ENCODE measurements around the gene MKLN1. TPM values are rescaled to one million over a fixed set of nuclear protein-coding genes. Genes with fewer than 3 reads are reported as not detected.

The MKLN1 gene
- total RNA-seq, 4 donors from 2014 or later, result 39.4 to 74.4 (median 53.2) TPM

DNA sequence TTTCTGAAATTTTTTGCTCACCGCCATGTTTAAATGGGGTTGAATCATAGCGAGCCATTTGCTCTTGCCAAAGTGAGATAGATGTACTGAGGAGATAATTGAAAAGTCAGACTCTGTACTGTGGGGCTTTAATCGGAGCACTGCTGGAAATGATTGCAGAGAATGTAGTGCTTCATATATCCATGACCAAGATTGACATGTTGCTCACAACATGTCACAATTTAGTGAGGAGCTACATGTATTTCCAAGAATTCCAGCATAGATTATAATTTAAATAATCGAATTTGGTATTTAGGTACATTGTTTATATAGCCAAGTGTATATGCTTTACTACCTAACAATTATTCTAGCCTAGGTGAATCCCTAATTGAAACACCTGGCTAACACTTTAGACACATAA is 162.2 kb downstream of the MKLN1 start:
- H3K9me3 ChIP-seq, result no peaks in the 10 kb centered on the region
- H3K36me3 ChIP-seq, result peaks cover 0 to 9% (median 0%) of the 10 kb centered on the region in 3 donors
- H3K27ac ChIP-seq, result no peak overlapping the region
- H3K4me1 ChIP-seq, result no peaks in the 10 kb centered on the region
- H3K27me3 ChIP-seq, result no peaks in the 10 kb centered on the region
- no peak for DNase-seq
- H3K4me3 ChIP-seq, result no peak overlapping the region
- no peak for TF ChIP-seq POLR2A (IDR thresholded peaks at IDR 0.05)

DNA sequence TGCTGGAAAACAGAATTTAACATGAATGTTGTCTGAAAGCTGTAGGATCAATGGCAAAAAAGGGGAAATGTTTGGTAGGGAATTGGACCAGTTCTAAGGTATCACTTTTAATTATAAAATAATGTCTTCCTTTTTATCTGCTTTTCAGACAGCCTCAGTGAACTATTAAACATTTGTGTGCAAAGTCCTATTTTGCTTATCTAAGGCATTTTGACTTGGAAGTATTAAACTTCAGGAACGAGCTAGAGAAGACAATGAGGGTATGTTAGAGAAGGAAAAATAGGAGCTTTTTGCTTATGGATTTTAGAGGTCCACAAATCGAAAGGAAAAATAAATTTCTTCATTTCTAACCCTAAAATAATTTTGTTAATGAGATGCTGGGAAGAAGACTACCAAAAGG is 165.4 kb downstream of the MKLN1 start:
- H3K27me3 ChIP-seq, result no peaks in the 10 kb centered on the region
- H3K4me3 ChIP-seq, result no peak overlapping the region
- peaks cover 0 to 20% (median 4%) of the 10 kb centered on the region in 3 donors for H3K36me3 ChIP-seq
- DNase-seq, result no peak
- no peak overlapping the region for H3K27ac ChIP-seq
- H3K4me1 ChIP-seq, result no peaks in the 10 kb centered on the region
- no peaks in the 10 kb centered on the region for H3K9me3 ChIP-seq
- no peak for TF ChIP-seq POLR2A (IDR thresholded peaks at IDR 0.05)

DNA sequence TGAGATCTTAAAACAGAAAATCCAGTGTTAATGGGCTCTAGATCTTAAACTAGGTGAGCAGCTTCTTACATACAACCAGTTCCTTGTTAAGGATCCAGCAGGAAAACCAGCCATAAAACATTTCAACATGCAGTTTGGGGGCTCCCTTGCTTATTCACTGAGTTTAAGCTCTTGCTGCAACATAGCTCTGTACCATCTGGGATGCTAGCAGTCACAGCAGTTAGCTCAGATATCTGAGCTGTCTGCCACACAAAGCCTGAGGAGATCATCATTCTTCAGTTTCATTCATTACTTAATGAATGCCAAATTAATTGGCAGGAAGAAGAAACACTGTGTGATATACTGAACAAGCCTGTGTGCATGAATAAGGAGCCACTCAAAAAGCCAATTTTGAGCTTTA is 165.9 kb downstream of the MKLN1 start:
- Histone ChIP-seq H3K4me3 (no peak overlapping the region), H3K4me1 (no peaks in the 10 kb centered on the region), H3K9me3 (no peaks in the 10 kb centered on the region), H3K27me3 (no peaks in the 10 kb centered on the region), H3K27ac (no peak overlapping the region), H3K36me3 (peaks cover 0 to 23% (median 4%) of the 10 kb centered on the region in 3 donors)
- no peak for DNase-seq
- TF ChIP-seq, protein P1, sequence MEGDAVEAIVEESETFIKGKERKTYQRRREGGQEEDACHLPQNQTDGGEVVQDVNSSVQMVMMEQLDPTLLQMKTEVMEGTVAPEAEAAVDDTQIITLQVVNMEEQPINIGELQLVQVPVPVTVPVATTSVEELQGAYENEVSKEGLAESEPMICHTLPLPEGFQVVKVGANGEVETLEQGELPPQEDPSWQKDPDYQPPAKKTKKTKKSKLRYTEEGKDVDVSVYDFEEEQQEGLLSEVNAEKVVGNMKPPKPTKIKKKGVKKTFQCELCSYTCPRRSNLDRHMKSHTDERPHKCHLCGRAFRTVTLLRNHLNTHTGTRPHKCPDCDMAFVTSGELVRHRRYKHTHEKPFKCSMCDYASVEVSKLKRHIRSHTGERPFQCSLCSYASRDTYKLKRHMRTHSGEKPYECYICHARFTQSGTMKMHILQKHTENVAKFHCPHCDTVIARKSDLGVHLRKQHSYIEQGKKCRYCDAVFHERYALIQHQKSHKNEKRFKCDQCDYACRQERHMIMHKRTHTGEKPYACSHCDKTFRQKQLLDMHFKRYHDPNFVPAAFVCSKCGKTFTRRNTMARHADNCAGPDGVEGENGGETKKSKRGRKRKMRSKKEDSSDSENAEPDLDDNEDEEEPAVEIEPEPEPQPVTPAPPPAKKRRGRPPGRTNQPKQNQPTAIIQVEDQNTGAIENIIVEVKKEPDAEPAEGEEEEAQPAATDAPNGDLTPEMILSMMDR (IDR thresholded peaks at IDR 0.05), result no peak
- no peak for TF ChIP-seq POLR2A (IDR thresholded peaks at IDR 0.05)

DNA sequence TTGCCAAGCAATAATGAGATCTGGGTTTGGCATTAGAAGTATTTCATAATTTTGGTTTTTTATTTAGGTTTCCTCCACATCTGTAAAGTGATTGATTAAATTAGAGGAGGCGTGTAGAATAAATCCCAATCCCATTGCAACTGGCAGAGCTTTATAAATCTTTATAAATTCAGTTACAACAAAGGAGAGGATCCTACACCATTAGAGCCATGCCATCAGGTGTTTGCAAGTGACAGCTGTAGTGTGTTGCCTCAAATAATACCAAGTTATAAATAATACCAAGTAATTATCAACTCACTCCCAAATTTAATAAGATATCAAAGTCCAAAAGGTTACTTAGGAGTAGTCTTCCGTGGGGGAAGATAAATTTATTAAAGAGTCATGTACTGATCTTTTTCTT is 166.5 kb downstream of the MKLN1 start:
- no peaks in the 10 kb centered on the region for H3K27me3 ChIP-seq
- H3K27ac ChIP-seq, result no peak overlapping the region
- no peak for DNase-seq
- H3K36me3 ChIP-seq, result peaks cover 0 to 25% (median 4%) of the 10 kb centered on the region in 3 donors
- H3K4me3 ChIP-seq, result no peak overlapping the region
- no peaks in the 10 kb centered on the region for H3K4me1 ChIP-seq
- H3K9me3 ChIP-seq, result no peaks in the 10 kb centered on the region
- TF ChIP-seq, protein P1 (IDR thresholded peaks at IDR 0.05), result no peak
- no peak for TF ChIP-seq POLR2A (IDR thresholded peaks at IDR 0.05)

DNA sequence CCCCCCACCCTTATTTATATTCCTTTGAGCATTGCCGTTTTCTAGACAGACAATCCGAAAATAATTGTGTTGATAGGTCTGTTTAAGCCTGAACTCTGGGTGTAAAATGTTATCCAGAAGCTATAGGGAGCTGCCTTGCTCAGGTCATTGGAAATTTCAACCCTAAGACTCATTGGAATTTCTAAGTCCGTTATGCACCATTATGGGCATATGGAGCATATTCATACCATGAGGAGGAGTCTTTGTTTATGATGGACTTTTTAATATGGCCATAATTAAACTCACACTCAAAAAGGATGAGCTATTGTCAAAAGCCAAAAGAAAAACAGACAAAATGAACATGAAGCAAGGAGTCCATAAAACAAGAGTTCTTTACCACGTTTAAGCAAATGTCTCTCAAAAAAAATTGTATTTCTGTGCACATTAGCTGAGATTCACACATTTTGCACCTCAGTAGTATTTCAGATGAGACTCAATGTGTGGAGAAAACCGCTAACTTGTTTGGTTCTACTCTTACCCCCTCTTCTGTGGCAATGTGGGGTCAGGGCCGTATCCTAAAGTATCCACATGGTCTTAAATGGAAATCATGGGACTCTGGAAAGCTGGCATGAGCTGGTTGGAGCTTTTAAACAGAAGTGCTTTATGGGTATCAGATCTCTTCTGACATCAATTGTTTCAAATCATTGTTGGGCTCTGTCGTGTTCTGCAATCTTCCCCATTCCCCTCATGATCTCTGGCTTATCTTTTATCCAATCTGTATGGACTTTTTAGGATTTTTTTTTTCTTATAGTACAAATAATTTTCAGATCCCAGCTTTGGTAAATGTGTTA is 168.2 kb downstream of the MKLN1 start:
- no peak for DNase-seq
- no peak overlapping the region for H3K4me3 ChIP-seq
- H3K9me3 ChIP-seq, result no peaks in the 10 kb centered on the region
- no peak for TF ChIP-seq POLR2A (IDR thresholded peaks at IDR 0.05)
- TF ChIP-seq, protein P1 (IDR thresholded peaks at IDR 0.05), result no peak
- no peaks in the 10 kb centered on the region for H3K4me1 ChIP-seq
- no peak overlapping the region for H3K27ac ChIP-seq
- H3K27me3 ChIP-seq, result no peaks in the 10 kb centered on the region
- H3K36me3 ChIP-seq, result peaks cover 0 to 25% (median 4%) of the 10 kb centered on the region in 3 donors

DNA sequence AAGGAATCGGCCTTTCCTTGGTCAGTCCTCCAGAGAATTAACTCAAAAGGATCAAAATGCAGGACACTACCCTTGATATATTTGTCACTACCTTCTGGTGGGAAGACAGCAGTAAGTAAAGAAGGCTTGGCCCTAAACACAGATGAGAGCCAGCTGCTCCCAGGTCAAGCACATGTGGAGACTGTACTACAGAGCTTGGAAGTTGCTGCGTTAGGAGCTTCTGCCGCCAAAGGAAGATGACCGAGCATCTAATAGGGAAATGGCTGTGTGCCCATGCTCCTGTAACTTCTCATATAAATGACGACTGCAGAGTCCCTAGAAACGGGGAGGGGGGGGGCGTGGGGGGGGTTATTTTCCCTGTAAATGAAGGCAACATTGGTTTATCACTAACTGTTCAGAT is 169.8 kb downstream of the MKLN1 start:
- TF ChIP-seq, protein P1 (IDR thresholded peaks at IDR 0.05), result no peak
- no peak for TF ChIP-seq POLR2A (IDR thresholded peaks at IDR 0.05)
- no peak for DNase-seq
- H3K27ac ChIP-seq, result no peak overlapping the region
- H3K9me3 ChIP-seq, result no peaks in the 10 kb centered on the region
- no peaks in the 10 kb centered on the region for H3K27me3 ChIP-seq
- H3K4me1 ChIP-seq, result peaks cover 0 to under 1% (median 0%) of the 10 kb centered on the region in 4 donors
- peaks cover 0 to 25% (median 4%) of the 10 kb centered on the region in 3 donors for H3K36me3 ChIP-seq
- no peak overlapping the region for H3K4me3 ChIP-seq

All from Peyer's patch (tissue), 4 donors.